ENCODE results near the gene CFHR2. TPM values are rescaled to one million over a fixed set of nuclear protein-coding genes. Genes with fewer than 3 reads are reported as not detected.
"Not testable (repeated sequence)": the region's sequence is repeated elsewhere in the genome, so short reads cannot be mapped to it uniquely, and the experiment has no call there.

The CFHR2 gene
- not detected for total RNA-seq

DNA sequence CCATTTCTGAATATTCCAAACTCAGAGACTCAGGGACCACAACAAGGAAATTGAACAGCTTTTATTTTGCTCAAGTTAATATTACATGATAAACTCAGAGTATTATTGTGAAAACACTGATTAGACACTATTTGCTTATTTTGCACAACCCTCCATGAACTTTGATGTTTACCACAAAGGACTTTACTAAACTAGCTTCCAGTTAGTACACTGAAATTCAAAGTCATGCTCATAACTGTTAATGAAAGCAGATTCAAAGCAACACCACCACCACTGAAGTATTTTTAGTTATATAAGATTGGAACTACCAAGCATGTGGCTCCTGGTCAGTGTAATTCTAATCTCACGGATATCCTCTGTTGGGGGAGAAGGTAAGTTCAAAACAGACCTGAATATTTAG, at the start of gene CFHR2:
Gene CFHR2 (plus strand): TSS at position 171 of the 400 bp plus-strand sequence. CDS start 143 bp downstream, at position 314.
- H3K36me3 ChIP-seq; H3K9me3 ChIP-seq; H3K4me3 ChIP-seq; DNase-seq; H3K27me3 ChIP-seq; H3K27ac ChIP-seq; intact Hi-C loops (cut with DNase I); H3K4me1 ChIP-seq: not testable (repeated sequence)
- no CpG with 5 or more reads among the region's 1 CpG for WGBS, 2 donors

DNA sequence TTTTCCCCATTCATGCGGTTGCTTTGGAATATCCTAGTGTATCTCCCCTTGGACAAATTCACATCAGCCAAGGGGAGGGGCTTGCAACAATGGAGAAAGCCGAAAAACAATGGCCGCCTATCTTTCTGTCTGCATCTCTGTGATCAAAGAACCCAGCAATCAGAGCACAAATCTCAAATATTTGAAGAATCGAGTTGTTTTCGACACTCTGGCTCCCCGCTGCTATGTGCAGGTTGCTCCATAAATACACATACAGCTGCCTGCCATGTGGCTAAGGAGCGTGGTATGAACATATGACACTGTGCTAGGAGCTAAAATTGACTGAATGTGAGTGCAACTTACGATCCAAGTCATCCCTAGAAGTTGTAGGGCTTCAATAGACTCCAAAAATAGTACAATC, 47.2 kb upstream of the CFHR2 start:
- H3K4me1 ChIP-seq: no peaks in the 10 kb centered on the region
- intact Hi-C loops (cut with DNase I): no loop called here
- WGBS, 2 donors: 49 to 61% methylated on average over 8 of the region's 8 CpGs
- no peak overlapping the region for H3K27ac ChIP-seq
- H3K4me3 ChIP-seq: no peak overlapping the region
- TF ChIP-seq, protein P1, sequence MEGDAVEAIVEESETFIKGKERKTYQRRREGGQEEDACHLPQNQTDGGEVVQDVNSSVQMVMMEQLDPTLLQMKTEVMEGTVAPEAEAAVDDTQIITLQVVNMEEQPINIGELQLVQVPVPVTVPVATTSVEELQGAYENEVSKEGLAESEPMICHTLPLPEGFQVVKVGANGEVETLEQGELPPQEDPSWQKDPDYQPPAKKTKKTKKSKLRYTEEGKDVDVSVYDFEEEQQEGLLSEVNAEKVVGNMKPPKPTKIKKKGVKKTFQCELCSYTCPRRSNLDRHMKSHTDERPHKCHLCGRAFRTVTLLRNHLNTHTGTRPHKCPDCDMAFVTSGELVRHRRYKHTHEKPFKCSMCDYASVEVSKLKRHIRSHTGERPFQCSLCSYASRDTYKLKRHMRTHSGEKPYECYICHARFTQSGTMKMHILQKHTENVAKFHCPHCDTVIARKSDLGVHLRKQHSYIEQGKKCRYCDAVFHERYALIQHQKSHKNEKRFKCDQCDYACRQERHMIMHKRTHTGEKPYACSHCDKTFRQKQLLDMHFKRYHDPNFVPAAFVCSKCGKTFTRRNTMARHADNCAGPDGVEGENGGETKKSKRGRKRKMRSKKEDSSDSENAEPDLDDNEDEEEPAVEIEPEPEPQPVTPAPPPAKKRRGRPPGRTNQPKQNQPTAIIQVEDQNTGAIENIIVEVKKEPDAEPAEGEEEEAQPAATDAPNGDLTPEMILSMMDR (IDR thresholded peaks at IDR 0.05): no peak
- no peak for TF ChIP-seq POLR2A (IDR thresholded peaks at IDR 0.05)
- DNase-seq: no peak
- no peaks in the 10 kb centered on the region for H3K9me3 ChIP-seq
- H3K27me3 ChIP-seq: peaks cover 0 to 13% (median 0%) of the 10 kb centered on the region in 4 donors
- H3K36me3 ChIP-seq: no peaks in the 10 kb centered on the region

DNA sequence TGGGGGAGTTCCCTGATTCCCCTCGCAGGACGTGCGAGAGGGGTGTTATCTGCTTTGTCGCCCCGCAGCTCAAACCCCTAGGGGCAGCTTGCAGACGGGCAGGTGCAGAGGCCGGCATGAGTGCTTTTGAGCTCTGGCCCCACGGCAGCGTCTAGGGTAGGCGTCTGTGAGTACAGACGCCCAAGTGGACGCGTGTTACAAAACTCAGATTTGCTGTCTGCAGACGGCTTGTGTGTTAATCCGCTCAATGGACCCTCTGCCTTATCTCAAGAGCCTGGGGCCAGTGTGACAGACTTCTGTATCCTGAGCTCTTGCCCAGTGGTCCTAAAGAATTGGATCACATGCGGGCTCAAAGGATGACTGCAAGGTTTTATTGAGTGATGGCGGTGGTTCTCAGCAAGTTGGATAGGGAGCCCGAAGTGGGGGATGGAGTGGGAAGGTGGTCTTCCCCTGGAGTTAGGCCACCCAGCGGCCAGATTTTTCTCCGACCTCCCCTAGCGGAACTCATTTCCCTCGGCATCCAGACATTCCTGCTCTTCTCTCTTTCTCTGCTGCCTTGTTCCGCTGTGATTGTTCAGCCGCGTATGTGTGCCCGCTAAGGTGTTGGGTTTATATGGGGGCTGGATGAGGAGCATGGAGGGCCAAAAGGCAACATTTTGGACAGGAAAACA, 46.2 kb upstream of the CFHR2 start:
- no peaks in the 10 kb centered on the region for H3K9me3 ChIP-seq
- DNase-seq: no peak
- no peak for TF ChIP-seq POLR2A (IDR thresholded peaks at IDR 0.05)
- TF ChIP-seq, protein P1 (IDR thresholded peaks at IDR 0.05): no peak
- WGBS, 2 donors: 19 to 62% methylated on average over 24 to 26 of the region's 26 CpGs
- no peak overlapping the region for H3K4me3 ChIP-seq
- H3K27ac ChIP-seq: no peak overlapping the region
- no peaks in the 10 kb centered on the region for H3K36me3 ChIP-seq
- peaks cover 0 to 13% (median 0%) of the 10 kb centered on the region in 4 donors for H3K27me3 ChIP-seq
- intact Hi-C loops (cut with DNase I): no loop called here
- H3K4me1 ChIP-seq: no peaks in the 10 kb centered on the region

DNA sequence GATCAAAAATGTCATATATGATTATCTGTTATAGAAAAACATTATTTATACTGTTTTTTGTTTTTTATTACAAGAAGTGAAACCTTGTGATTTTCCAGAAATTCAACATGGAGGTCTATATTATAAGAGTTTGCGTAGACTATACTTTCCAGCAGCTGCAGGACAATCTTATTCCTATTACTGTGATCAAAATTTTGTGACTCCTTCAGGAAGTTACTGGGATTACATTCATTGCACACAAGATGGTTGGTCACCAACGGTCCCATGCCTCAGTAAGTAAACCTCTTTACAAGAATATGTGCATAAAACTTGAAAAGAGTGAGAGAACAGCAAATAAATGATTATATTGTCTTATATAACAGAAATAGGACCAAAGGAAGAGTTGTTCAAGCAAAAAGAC, 41.2 kb upstream of the CFHR2 start:
- Histone ChIP-seq H3K9me3 (no peaks in the 10 kb centered on the region), H3K27ac (no peak overlapping the region), H3K4me1 (no peaks in the 10 kb centered on the region), H3K4me3 (no peak overlapping the region), H3K36me3 (no peaks in the 10 kb centered on the region), H3K27me3 (peaks cover 0 to 8% (median 0%) of the 10 kb centered on the region in 4 donors)
- DNase-seq: no peak
- intact Hi-C loops (cut with DNase I): no loop called here
- WGBS, 2 donors: 72 to 73% methylated on average over 2 of the region's 2 CpGs
- TF ChIP-seq POLR2A (IDR thresholded peaks at IDR 0.05): no peak
- TF ChIP-seq, protein P1 (IDR thresholded peaks at IDR 0.05): no peak

DNA sequence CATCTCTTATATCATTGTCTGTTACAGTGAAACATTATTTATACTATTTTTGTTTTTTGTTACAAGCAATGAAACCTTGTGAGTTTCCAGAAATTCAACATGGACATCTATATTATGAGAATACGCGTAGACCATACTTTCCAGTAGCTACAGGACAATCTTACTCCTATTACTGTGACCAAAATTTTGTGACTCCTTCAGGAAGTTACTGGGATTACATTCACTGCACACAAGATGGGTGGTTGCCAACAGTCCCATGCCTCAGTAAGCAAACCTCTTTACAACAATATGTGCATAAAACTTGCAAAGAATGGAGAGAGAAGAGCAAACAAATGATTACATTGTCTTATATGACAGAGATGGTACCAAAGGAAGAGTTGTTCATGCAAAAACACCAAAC, 33.3 kb upstream of the CFHR2 start:
- TF ChIP-seq, protein P1 (IDR thresholded peaks at IDR 0.05): no peak
- TF ChIP-seq POLR2A (IDR thresholded peaks at IDR 0.05): no peak
- Histone ChIP-seq H3K27me3 (no peaks in the 10 kb centered on the region), H3K4me3 (no peak overlapping the region), H3K9me3 (no peaks in the 10 kb centered on the region), H3K27ac (no peak overlapping the region), H3K36me3 (no peaks in the 10 kb centered on the region), H3K4me1 (no peaks in the 10 kb centered on the region)
- intact Hi-C loops (cut with DNase I): no loop called here
- 86 to 88% methylated on average over 2 of the region's 2 CpGs for WGBS, 2 donors
- no peak for DNase-seq

DNA sequence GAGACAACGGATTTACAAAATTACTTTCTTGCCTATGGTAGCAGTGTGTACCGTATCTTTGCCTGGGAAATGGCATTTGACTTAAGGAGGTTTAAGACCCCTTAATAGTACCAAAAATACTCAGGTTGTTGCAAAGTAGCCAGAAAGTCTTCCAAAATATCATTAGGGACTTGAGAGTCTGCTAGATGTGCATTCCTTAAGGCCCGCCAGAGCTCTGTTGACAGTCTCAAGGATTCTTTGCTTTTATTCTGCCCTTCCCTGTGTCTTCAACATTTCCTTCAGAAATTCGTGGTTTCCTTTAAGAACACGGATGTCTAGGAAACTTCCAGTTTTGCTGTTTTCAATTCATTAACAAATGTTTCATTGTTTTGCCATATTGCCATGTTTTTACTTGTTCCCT, 31.3 kb upstream of the CFHR2 start:
- H3K27ac ChIP-seq; H3K27me3 ChIP-seq; H3K4me1 ChIP-seq; DNase-seq; intact Hi-C loops (cut with DNase I); H3K9me3 ChIP-seq; H3K36me3 ChIP-seq; H3K4me3 ChIP-seq: not testable (repeated sequence)
- WGBS, 2 donors: 38 to 56% methylated on average over 5 of the region's 5 CpGs

DNA sequence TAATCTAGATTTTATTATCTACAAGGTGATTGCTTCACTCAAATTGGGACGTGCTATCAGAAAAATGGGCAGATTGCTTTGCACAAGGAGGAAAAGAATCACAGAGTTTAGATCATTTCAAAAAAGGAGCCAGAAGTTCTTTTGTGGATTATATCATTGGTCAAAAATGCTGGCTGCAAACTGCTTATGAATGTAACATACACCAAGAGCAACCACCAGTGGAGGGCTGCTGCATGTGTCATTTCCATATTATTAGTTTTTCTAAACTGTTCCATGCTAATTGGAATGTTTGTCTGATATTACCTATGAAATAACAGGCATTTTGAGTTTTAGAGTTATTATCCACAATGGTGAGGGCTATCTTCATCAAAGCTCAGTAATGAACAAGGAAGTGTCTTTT, 16.7 kb upstream of the CFHR2 start:
- H3K27me3 ChIP-seq; H3K9me3 ChIP-seq; H3K27ac ChIP-seq; H3K36me3 ChIP-seq; intact Hi-C loops (cut with DNase I); H3K4me1 ChIP-seq; H3K4me3 ChIP-seq; DNase-seq: not testable (repeated sequence)
- 80 to 83% methylated on average over 1 of the region's 1 CpG for WGBS, 2 donors

DNA sequence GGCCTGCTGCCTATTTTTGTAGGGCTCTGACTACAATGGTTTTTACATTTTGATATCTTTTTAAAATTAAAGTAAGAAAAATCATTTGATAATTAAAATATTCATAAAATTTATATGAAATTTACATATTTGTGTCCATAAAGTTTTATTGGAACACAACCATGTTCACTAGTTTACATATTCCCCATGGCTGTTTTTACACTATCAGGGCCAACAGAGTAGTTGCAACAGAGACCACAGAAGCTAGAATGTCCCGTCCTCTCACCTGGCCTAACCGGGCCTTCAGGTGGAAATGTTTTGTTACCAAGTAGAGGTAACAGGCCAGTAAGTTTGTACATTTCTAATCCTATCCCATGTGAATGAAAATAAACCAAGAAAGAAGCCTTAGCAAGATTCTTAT, 10.7 kb upstream of the CFHR2 start:
- H3K36me3 ChIP-seq; H3K27me3 ChIP-seq; intact Hi-C loops (cut with DNase I); H3K4me1 ChIP-seq; H3K4me3 ChIP-seq; DNase-seq; H3K9me3 ChIP-seq; H3K27ac ChIP-seq: not testable (repeated sequence)
- 78 to 86% methylated on average over 2 of the region's 2 CpGs for WGBS, 2 donors

Data from esophagus squamous epithelium (tissue), 5 donors.